Measurements from ENCODE around the gene GRXCR1. TPM values are rescaled to one million over a fixed set of nuclear protein-coding genes. Genes with fewer than 3 reads are reported as not detected.

The GRXCR1 gene
- total RNA-seq, 1 experiment from 2014 or later: not detected

DNA sequence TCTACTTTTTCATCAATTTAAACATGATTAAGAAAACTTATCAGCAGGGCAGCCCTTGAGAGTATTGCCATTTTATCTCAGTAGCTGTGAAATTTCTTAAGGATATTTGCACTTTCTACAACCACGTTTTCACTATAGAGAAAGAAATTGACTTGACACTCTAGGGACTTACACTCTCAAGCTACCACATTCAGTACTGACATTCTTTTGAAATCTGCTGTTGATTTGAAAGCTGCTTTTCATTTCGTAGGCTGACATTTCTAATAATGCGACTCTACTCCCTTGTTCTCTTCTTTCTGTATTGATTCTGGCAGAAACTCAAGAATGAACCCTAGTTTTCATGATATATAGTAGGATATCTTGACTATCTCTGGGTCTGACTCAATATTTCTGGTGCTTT is 13.7 kb upstream of the GRXCR1 start:
- ChIA-PET POLR2A (no interaction called here), CTCF (no interaction called here)
- no peak for ATAC-seq
- H3K4me3 Mint-ChIP-seq: no peak overlapping the region
- no peaks in the 10 kb centered on the region for H3K27me3 Mint-ChIP-seq (ENCODE audit: low read depth)
- no peaks in the 10 kb centered on the region for H3K4me1 Mint-ChIP-seq
- H3K9me3 Mint-ChIP-seq: no peaks in the 10 kb centered on the region
- no peak for DNase-seq (ENCODE audit: low spot score)
- H3K27ac Mint-ChIP-seq: no peak overlapping the region
- no peaks in the 10 kb centered on the region for H3K36me3 Mint-ChIP-seq
- TF ChIP-seq, protein P1, sequence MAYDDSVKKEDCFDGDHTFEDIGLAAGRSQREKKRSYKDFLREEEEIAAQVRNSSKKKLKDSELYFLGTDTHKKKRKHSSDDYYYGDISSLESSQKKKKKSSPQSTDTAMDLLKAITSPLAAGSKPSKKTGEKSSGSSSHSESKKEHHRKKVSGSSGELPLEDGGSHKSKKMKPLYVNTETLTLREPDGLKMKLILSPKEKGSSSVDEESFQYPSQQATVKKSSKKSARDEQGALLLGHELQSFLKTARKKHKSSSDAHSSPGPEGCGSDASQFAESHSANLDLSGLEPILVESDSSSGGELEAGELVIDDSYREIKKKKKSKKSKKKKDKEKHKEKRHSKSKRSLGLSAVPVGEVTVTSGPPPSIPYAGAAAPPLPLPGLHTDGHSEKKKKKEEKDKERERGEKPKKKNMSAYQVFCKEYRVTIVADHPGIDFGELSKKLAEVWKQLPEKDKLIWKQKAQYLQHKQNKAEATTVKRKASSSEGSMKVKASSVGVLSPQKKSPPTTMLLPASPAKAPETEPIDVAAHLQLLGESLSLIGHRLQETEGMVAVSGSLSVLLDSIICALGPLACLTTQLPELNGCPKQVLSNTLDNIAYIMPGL (CRISPR knock-in tag; IDR thresholded peaks at IDR 0.05): no peak
- no peak for TF ChIP-seq JAZF1 (CRISPR knock-in tag; IDR thresholded peaks at IDR 0.05)
- TF ChIP-seq SOX15 (CRISPR knock-in tag; IDR thresholded peaks at IDR 0.05): no peak
- TF ChIP-seq, protein P2, sequence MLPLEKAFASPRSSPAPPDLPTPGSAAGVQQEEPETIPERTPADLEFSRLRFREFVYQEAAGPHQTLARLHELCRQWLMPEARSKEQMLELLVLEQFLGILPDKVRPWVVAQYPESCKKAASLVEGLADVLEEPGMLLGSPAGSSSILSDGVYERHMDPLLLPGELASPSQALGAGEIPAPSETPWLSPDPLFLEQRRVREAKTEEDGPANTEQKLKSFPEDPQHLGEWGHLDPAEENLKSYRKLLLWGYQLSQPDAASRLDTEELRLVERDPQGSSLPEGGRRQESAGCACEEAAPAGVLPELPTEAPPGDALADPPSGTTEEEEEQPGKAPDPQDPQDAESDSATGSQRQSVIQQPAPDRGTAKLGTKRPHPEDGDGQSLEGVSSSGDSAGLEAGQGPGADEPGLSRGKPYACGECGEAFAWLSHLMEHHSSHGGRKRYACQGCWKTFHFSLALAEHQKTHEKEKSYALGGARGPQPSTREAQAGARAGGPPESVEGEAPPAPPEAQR (CRISPR knock-in tag; IDR thresholded peaks at IDR 0.05): no peak
- TF ChIP-seq, protein P3, sequence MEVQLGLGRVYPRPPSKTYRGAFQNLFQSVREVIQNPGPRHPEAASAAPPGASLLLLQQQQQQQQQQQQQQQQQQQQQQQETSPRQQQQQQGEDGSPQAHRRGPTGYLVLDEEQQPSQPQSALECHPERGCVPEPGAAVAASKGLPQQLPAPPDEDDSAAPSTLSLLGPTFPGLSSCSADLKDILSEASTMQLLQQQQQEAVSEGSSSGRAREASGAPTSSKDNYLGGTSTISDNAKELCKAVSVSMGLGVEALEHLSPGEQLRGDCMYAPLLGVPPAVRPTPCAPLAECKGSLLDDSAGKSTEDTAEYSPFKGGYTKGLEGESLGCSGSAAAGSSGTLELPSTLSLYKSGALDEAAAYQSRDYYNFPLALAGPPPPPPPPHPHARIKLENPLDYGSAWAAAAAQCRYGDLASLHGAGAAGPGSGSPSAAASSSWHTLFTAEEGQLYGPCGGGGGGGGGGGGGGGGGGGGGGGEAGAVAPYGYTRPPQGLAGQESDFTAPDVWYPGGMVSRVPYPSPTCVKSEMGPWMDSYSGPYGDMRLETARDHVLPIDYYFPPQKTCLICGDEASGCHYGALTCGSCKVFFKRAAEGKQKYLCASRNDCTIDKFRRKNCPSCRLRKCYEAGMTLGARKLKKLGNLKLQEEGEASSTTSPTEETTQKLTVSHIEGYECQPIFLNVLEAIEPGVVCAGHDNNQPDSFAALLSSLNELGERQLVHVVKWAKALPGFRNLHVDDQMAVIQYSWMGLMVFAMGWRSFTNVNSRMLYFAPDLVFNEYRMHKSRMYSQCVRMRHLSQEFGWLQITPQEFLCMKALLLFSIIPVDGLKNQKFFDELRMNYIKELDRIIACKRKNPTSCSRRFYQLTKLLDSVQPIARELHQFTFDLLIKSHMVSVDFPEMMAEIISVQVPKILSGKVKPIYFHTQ (CRISPR knock-in tag; IDR thresholded peaks at IDR 0.05): no peak
- TF ChIP-seq, protein P4, sequence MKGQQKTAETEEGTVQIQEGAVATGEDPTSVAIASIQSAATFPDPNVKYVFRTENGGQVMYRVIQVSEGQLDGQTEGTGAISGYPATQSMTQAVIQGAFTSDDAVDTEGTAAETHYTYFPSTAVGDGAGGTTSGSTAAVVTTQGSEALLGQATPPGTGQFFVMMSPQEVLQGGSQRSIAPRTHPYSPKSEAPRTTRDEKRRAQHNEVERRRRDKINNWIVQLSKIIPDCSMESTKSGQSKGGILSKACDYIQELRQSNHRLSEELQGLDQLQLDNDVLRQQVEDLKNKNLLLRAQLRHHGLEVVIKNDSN (CRISPR knock-in tag; IDR thresholded peaks at IDR 0.05): no peak
- TF ChIP-seq, protein P5, sequence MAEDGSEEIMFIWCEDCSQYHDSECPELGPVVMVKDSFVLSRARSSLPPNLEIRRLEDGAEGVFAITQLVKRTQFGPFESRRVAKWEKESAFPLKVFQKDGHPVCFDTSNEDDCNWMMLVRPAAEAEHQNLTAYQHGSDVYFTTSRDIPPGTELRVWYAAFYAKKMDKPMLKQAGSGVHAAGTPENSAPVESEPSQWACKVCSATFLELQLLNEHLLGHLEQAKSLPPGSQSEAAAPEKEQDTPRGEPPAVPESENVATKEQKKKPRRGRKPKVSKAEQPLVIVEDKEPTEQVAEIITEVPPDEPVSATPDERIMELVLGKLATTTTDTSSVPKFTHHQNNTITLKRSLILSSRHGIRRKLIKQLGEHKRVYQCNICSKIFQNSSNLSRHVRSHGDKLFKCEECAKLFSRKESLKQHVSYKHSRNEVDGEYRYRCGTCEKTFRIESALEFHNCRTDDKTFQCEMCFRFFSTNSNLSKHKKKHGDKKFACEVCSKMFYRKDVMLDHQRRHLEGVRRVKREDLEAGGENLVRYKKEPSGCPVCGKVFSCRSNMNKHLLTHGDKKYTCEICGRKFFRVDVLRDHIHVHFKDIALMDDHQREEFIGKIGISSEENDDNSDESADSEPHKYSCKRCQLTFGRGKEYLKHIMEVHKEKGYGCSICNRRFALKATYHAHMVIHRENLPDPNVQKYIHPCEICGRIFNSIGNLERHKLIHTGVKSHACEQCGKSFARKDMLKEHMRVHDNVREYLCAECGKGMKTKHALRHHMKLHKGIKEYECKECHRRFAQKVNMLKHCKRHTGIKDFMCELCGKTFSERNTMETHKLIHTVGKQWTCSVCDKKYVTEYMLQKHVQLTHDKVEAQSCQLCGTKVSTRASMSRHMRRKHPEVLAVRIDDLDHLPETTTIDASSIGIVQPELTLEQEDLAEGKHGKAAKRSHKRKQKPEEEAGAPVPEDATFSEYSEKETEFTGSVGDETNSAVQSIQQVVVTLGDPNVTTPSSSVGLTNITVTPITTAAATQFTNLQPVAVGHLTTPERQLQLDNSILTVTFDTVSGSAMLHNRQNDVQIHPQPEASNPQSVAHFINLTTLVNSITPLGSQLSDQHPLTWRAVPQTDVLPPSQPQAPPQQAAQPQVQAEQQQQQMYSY (CRISPR knock-in tag; IDR thresholded peaks at IDR 0.05): no peak
- TF ChIP-seq, protein P6, sequence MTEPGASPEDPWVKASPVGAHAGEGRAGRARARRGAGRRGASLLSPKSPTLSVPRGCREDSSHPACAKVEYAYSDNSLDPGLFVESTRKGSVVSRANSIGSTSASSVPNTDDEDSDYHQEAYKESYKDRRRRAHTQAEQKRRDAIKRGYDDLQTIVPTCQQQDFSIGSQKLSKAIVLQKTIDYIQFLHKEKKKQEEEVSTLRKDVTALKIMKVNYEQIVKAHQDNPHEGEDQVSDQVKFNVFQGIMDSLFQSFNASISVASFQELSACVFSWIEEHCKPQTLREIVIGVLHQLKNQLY (CRISPR knock-in tag; IDR thresholded peaks at IDR 0.05): no peak
- TF ChIP-seq IRF2 (CRISPR knock-in tag; IDR thresholded peaks at IDR 0.05; ENCODE audit: borderline replicate concordance, low read depth): no peak
- TF ChIP-seq, protein P7, sequence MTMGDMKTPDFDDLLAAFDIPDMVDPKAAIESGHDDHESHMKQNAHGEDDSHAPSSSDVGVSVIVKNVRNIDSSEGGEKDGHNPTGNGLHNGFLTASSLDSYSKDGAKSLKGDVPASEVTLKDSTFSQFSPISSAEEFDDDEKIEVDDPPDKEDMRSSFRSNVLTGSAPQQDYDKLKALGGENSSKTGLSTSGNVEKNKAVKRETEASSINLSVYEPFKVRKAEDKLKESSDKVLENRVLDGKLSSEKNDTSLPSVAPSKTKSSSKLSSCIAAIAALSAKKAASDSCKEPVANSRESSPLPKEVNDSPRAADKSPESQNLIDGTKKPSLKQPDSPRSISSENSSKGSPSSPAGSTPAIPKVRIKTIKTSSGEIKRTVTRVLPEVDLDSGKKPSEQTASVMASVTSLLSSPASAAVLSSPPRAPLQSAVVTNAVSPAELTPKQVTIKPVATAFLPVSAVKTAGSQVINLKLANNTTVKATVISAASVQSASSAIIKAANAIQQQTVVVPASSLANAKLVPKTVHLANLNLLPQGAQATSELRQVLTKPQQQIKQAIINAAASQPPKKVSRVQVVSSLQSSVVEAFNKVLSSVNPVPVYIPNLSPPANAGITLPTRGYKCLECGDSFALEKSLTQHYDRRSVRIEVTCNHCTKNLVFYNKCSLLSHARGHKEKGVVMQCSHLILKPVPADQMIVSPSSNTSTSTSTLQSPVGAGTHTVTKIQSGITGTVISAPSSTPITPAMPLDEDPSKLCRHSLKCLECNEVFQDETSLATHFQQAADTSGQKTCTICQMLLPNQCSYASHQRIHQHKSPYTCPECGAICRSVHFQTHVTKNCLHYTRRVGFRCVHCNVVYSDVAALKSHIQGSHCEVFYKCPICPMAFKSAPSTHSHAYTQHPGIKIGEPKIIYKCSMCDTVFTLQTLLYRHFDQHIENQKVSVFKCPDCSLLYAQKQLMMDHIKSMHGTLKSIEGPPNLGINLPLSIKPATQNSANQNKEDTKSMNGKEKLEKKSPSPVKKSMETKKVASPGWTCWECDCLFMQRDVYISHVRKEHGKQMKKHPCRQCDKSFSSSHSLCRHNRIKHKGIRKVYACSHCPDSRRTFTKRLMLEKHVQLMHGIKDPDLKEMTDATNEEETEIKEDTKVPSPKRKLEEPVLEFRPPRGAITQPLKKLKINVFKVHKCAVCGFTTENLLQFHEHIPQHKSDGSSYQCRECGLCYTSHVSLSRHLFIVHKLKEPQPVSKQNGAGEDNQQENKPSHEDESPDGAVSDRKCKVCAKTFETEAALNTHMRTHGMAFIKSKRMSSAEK (CRISPR knock-in tag; IDR thresholded peaks at IDR 0.05; ENCODE audit: borderline replicate concordance): no peak
- TF ChIP-seq, protein P8, sequence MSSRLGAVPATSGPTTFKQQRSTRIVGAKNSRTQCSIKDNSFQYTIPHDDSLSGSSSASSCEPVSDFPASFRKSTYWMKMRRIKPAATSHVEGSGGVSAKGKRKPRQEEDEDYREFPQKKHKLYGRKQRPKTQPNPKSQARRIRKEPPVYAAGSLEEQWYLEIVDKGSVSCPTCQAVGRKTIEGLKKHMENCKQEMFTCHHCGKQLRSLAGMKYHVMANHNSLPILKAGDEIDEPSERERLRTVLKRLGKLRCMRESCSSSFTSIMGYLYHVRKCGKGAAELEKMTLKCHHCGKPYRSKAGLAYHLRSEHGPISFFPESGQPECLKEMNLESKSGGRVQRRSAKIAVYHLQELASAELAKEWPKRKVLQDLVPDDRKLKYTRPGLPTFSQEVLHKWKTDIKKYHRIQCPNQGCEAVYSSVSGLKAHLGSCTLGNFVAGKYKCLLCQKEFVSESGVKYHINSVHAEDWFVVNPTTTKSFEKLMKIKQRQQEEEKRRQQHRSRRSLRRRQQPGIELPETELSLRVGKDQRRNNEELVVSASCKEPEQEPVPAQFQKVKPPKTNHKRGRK (CRISPR knock-in tag; IDR thresholded peaks at IDR 0.05; ENCODE audit: borderline replicate concordance): no peak
- TF ChIP-seq, protein P9, sequence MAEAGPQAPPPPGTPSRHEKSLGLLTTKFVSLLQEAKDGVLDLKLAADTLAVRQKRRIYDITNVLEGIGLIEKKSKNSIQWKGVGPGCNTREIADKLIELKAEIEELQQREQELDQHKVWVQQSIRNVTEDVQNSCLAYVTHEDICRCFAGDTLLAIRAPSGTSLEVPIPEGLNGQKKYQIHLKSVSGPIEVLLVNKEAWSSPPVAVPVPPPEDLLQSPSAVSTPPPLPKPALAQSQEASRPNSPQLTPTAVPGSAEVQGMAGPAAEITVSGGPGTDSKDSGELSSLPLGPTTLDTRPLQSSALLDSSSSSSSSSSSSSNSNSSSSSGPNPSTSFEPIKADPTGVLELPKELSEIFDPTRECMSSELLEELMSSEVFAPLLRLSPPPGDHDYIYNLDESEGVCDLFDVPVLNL (CRISPR knock-in tag; IDR thresholded peaks at IDR 0.05; ENCODE audit: borderline replicate concordance, low read depth): no peak
- TF ChIP-seq ELF4 (CRISPR knock-in tag; IDR thresholded peaks at IDR 0.05; ENCODE audit: low read depth): no peak
- TF ChIP-seq SMAD4 (CRISPR knock-in tag; IDR thresholded peaks at IDR 0.05): no peak
- TF ChIP-seq, protein P10, sequence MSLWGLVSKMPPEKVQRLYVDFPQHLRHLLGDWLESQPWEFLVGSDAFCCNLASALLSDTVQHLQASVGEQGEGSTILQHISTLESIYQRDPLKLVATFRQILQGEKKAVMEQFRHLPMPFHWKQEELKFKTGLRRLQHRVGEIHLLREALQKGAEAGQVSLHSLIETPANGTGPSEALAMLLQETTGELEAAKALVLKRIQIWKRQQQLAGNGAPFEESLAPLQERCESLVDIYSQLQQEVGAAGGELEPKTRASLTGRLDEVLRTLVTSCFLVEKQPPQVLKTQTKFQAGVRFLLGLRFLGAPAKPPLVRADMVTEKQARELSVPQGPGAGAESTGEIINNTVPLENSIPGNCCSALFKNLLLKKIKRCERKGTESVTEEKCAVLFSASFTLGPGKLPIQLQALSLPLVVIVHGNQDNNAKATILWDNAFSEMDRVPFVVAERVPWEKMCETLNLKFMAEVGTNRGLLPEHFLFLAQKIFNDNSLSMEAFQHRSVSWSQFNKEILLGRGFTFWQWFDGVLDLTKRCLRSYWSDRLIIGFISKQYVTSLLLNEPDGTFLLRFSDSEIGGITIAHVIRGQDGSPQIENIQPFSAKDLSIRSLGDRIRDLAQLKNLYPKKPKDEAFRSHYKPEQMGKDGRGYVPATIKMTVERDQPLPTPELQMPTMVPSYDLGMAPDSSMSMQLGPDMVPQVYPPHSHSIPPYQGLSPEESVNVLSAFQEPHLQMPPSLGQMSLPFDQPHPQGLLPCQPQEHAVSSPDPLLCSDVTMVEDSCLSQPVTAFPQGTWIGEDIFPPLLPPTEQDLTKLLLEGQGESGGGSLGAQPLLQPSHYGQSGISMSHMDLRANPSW (CRISPR knock-in tag; conservative IDR thresholded peaks at IDR 0.05; ENCODE audit: low read depth): no peak
